Jurkat, Clone E6-1 (cell line): ENCODE results near the gene DDX59. TPM values are rescaled to one million over a fixed set of nuclear protein-coding genes. Genes with fewer than 3 reads are reported as not detected.
A peak's percentile ranks its signal among the peaks of the same experiment; 100 is the strongest.

ENCODE experiments used
- DNase-seq: peaks from one replicate; pipeline ENCODE4 v3.0.0-alpha.2; 2011; ENCODE audit warnings: low read depth, low spot score
- H3K4me3 ChIP-seq: 2 replicates; pipeline ENCODE4 v1.5.1; 2011; ENCODE audit warnings: mild to moderate bottlenecking, low read length, control low read depth, moderate library complexity
- polyA plus RNA-seq: library from polyadenylated mRNA; unstranded; fragments of >200 nt; gene quantifications from one replicate; pipeline ENCODE4 v1.2.1, GENCODE V29; 2012; ENCODE audit warnings: missing spikeins; ENCODE audit not compliant: insufficient read length, insufficient read depth

DDX59 gene
- 24.7 TPM for polyA plus RNA-seq

DNA sequence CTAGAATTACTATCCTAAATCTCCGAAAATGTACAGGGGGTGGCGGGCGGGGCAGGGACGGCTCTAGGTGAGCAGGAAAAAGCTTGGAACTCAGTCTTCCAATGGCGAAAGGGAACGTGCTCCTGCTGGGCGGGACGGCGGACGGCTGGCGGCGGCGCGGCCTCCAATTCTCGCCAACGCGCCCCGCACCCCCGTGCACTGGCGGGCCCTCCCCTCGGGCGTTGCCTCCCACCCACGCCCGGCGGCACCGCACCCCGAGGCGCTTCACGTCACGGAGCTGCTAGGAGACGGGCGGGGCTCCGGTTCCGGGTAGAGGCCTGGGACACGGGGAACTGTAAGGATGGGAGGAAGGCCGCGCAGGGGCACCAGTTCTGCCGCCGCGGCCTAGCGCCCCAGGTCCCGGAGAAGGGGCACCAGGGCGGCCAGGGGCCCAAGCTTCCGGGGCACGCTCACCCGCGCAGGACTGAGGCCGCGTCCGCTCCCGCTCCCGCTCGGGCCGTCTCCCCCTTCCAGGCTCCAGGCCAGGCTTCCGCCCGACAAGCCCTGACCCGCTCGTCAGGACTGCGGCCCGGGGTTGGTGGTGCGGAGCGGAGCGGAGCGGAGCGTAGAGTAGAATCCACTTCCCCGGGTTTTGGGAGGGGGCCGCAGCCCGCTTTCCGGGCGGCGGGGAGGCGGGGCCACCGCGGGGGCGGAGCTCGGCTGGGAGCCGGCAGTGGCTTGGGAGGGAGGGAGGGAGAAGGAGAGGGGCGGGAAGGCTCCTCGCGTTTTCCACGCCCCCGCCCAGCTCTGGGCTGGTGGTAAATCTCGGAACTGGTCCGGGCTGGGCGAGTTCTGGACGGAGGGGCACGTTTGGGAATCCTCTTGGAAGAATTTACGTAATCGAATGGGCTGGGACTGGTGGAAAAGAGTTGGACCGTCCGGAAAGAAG, at the start of gene DDX59:
DDX59 (minus strand) TSS at position 594 of the 928 bp plus-strand sequence. CDS start 3,167 bp downstream, outside the sequence.
- DNase-seq = peak; percentile 84
- peak within 1 kb of the TSS; percentile 83 for H3K4me3 ChIP-seq

DNA sequence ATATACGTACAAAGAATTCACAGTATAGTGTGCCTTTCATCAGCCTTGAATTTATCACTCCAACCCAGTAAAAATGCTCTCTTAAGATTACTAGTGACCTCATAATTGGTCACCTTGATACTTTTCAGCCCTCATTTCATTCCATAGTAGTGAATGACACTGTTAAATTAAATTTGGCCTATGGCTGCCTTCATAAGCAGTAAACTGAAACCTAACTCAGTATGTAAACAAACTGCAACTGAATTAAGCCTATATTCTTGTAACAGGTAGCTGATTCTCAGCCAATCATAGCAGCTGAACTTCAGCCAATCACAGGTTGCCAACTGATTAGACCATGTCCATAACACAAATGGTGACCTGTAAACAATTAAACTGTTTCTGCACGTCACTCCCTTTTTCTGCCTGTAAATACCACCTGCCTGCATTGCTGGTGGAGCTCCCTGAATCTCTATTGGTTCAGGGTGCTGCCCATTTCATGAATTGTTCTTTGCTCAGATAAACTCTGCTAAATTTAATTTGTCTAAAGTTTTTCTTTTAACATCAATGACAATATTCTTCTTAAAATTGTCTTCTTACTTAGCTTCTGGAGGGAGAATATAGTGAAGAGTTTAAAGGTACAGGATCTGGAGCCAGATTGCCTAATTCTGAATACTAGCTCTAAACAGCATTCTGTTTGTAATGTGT, 44.9 kb upstream of the DDX59 start:
- DNase-seq = no peak

DNA sequence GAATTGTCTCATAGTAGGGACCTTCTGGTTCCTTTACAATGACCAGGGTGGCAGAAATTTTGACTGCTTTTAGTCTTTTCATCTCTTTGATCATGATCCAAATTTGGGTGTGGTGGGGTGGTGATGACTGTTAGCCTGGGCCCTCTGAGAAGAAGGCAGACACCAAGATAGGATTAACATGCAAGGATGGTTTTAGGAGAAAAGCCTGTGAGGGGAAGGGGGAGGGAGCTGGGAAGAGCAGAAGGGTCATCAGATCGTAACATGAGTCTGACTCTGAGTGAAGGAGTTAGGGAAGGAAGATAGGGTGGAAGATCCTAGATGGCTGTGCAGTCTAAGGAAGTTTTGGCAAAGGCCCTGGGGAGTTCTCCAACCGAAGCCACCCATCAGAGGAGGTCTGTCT, 40.5 kb upstream of the DDX59 start:
- DNase-seq = no peak
- no peak overlapping the region for H3K4me3 ChIP-seq

More for the DNA sequence above, 44.9 kb upstream of the DDX59 start:
- no peak overlapping the region for H3K4me3 ChIP-seq

DNA sequence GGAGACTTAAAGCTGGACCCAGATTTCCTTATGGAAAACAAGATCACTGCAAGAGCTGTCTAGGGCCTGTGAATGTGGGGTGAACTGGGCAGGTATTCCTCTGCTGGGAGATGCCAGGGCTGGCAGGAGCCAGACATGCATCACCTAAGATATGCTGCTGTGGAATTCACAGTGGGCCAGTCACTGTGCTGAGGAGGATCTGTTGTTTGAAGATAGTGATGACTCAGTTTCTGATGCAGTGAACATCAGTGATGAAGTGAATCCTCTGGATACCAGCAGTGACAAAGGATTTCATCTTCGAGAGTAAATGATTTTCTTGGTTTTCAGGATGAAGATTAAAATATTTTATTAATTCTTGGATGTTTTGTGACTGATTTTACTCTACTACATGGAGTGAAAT, 39.1 kb upstream of the DDX59 start:
- no peak for DNase-seq
- H3K4me3 ChIP-seq = no peak overlapping the region

GRCh38 chr1:200708161-200708560, 38.5 kb upstream of the DDX59 start:
- no peak overlapping the region for H3K4me3 ChIP-seq
- no peak for DNase-seq

- no peak for DNase-seq
- no peak overlapping the region for H3K4me3 ChIP-seq
Observed at GRCh38 chr1:200707116-200707515, 37.4 kb upstream of the DDX59 start.

DNA sequence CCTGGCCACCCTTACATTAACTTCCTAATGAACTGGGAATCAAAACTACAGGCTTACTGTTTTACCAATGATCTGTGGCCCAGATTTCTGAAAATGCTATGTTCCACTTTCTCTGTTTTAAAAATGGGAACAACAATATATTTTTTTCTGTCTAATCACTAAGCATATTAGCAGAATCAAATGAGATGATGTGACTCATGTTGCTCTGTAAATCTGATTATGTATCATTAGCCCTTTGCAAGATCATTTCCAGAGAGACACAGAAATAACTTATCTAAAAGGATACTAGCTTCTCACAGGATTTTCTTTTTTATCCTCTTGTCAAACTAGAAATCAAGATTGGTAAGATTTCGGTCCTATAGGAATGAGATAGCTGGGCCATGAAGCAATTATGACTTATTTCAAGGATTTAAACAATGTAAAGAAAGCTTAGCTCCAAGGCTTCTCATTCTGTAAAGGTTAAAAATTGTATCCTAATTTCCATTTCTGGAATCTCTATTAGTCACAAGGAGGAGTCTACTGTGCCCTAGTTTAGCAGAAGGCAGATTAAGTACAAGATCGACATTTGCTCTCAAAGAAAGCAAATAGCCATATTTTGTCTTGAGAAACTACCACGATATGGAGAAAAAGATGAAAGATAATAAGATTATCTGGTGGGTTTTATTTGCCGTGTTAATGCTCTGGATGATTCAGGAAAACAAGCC, 36.6 kb upstream of the DDX59 start:
- H3K4me3 ChIP-seq = no peak overlapping the region
- DNase-seq = no peak

- DNase-seq = no peak
- no peak overlapping the region for H3K4me3 ChIP-seq
Observed at GRCh38 chr1:200704986-200705500, 35.3 kb upstream of the DDX59 start.

- DNase-seq = no peak
- no peak overlapping the region for H3K4me3 ChIP-seq
Observed at GRCh38 chr1:200699871-200700270, 30.2 kb upstream of the DDX59 start.

GRCh38 chr1:200694738-200695137, 25.0 kb upstream of the DDX59 start:
- H3K4me3 ChIP-seq = no peak overlapping the region
- DNase-seq = no peak

GRCh38 chr1:200693327-200693726, 23.6 kb upstream of the DDX59 start:
- no peak for DNase-seq
- H3K4me3 ChIP-seq = no peak overlapping the region

GRCh38 chr1:200692316-200692715, 22.6 kb upstream of the DDX59 start:
- no peak for DNase-seq
- H3K4me3 ChIP-seq = no peak overlapping the region

DNA sequence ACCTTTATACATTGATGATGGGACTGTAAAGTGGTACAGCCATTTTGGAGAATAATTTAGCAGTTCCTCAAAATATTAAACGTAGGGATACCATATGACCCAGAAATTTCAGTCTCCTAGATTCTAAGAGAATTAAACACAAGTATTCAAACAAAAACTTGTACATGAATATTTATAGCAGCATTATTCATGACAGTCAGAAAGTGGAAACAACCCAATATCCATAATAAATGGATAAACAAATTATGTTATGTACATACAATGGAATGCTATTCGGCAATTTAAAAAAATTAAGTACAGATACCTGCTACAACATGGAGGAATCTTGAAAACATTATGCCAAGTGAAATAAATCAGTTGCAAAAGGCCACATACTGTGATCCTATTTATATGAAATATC, 16.9 kb upstream of the DDX59 start:
- DNase-seq = no peak
- no peak overlapping the region for H3K4me3 ChIP-seq

DNA sequence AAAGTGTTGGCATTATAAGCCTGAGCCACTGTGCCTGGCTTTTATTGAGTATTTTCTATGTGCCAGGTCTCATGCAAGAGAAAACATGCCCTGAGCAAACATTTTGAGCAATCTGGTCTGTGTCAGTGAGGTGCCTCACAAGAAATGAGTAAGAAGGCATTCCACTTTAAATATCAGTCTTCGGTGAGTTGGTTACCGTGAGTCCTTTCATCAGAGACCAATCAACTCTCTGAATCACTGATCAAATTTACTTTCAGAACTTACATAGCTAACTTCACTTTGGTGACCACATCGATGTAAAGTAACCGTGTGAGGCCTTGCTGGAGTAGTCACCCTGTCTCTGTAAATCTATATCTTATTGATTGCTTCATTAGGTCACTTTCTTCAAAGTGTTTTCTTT, 14.3 kb upstream of the DDX59 start:
- H3K4me3 ChIP-seq = no peak overlapping the region
- no peak for DNase-seq

DNA sequence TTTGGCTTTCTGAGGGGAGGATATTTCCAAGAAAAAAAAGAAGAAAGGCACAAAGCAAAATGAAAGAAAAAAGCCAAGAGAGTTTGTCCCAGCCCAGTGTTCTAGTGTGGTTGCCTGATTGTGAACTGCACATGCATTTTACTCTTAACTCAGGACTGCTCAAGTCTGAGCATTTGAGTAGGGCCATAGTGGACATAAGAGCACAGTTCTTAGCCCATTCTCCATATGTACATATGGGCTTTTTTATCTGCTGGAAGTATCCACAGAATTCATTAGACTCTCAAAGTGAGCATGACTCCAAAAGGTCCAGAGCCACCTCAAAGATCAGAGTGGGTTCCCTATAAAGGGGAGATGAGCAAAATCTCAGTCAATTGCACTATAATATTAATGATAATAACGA, 13.6 kb upstream of the DDX59 start:
- no peak overlapping the region for H3K4me3 ChIP-seq
- DNase-seq = no peak

- no peak overlapping the region for H3K4me3 ChIP-seq
- no peak for DNase-seq
Observed at GRCh38 chr1:200681231-200681630, 11.5 kb upstream of the DDX59 start.

DNA sequence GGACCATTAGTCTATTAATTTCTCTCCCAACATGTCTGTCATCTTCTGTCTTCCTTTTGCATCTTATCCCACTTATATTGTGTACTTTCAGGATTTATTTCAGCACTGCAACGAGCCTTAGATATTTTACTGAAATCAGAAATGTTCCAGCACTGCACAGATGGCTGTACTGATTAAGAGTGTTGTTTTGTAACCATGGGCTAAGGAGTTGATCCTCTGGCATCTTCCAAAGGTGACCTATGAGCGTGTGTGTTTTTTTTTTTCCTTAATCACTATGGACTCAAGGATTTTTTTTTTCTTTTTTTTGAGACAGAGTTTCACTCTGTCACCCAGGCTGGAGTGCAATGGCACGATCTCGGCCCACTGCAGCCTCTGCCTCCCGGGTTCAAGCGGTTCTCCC, 7.1 kb upstream of the DDX59 start:
- no peak overlapping the region for H3K4me3 ChIP-seq

GRCh38 chr1:200675588-200675852, 5.8 kb upstream of the DDX59 start:
- no peak for DNase-seq
- H3K4me3 ChIP-seq = no peak overlapping the region

More for the DNA sequence above, 7.1 kb upstream of the DDX59 start:
- DNase-seq = no peak

DNA sequence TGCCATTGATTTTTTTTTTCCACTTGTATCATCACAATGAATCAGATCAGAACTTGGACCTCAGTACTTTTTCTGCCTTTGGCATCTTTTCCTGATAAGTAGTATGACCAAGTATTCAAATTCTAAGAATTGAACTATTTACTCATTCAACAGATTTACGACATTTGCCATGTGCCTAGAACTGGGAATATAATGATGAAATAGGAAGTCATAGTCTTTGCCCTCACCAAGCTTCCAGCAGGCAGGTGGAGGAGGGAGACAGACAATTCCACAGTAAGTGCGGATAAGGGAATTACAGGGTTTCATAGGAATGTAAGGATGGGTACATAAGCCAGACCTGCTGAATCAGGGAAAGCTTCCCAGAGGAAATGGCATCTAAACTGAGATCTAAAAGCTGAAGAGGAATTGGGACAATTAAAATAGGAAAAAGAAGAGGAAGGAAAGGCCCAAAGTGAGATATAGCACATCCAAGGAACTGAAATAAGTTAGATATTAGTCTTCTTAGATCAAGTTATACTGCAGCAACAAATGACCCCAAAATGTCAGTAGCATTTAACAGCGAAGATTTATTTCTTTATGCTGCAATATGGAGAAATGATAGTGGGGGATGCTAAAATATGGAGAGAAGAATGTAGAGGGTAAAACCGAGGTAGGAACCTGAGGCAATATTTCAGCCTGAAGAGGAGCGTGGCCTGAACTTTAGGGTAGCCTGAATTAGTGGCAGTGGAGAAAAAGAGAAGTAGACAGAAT, 5.3 kb upstream of the DDX59 start:
- H3K4me3 ChIP-seq = no peak overlapping the region

More for the DNA sequence above, 5.3 kb upstream of the DDX59 start:
- no peak for DNase-seq
